Lung (tissue), 12 donors: ENCODE data around the gene ABHD14A. TPM values are rescaled to one million over a fixed set of nuclear protein-coding genes. Genes with fewer than 3 reads are reported as not detected.

ENCODE experiments used
- ATAC-seq: fragments of 200-7000 bp; cut with Tn5 transposase; one replicate; pipeline ENCODE4 v1.9.1; 2020; ENCODE audit warnings: moderate number of reproducible peaks; ENCODE audit not compliant: insufficient read depth, low FRiP score
- DNase-seq, 3 donors: peaks; one replicate each; pipeline ENCODE4 v3.0.0-alpha.2; 2013 to 2017
- H3K27ac ChIP-seq, 2 donors: one replicate each; pipeline ENCODE4 v1.5.1; 2013; ENCODE audit warnings: mild to moderate bottlenecking in 2 of 2, moderate library complexity in 2 of 2, control low read depth in 1 of 2, inconsistent platforms in 1 of 2, low read depth in 1 of 2, low read length in 1 of 2
- H3K27me3 ChIP-seq, 3 donors: one replicate each; pipeline ENCODE4 v1.5.1; 2013; ENCODE audit warnings: low read length in 2 of 3; ENCODE audit not compliant: control insufficient read depth in 3 of 3, insufficient read depth in 3 of 3
- H3K36me3 ChIP-seq, 4 donors: one replicate each; pipeline ENCODE4 v1.5.1; 2013; ENCODE audit warnings: low read length in 4 of 4, mild to moderate bottlenecking in 1 of 4, moderate library complexity in 1 of 4; ENCODE audit not compliant: control insufficient read depth in 4 of 4, insufficient read depth in 4 of 4
- H3K4me1 ChIP-seq, 5 donors: one replicate each; pipeline ENCODE4 v1.5.1; 2013; ENCODE audit warnings: low read length in 5 of 5, mild to moderate bottlenecking in 2 of 5, moderate library complexity in 1 of 5; ENCODE audit not compliant: control insufficient read depth in 5 of 5, insufficient read depth in 5 of 5
- H3K4me3 ChIP-seq: one replicate; pipeline ENCODE4 v1.5.1; 2013; ENCODE audit warnings: mild to moderate bottlenecking, control low read depth, moderate library complexity
- H3K9ac ChIP-seq, 2 donors: one replicate each; pipeline ENCODE4 v1.5.1; 2013; ENCODE audit warnings: low read length in 2 of 2, control low read depth in 1 of 2; ENCODE audit not compliant: insufficient read depth in 1 of 2
- H3K9me3 ChIP-seq, 4 donors: one replicate each; pipeline ENCODE4 v1.5.1; 2013; ENCODE audit warnings: low read length in 3 of 4, mild to moderate bottlenecking in 1 of 4, moderate library complexity in 1 of 4; ENCODE audit not compliant: control insufficient read depth in 4 of 4, insufficient read depth in 3 of 4
- CTCF ChIP-seq: IDR thresholded peaks from 2 replicates; pipeline ENCODE4 v1.5.1; 2012; ENCODE audit warnings: mild to moderate bottlenecking; ENCODE audit errors: control extremely low read depth, extremely low read depth
- WGBS, 2 donors: extraction: QIAGEN DNeasy Blood & Tissue Kit; methylation state at CpG; one replicate each; pipeline ENCODE4 v1.1.7; 2013; 5-methylcytosine and 5-hydroxymethylcytosine counted together
- polyA plus RNA-seq, 2 donors: library from polyadenylated mRNA; stranded (reverse); fragments of 200-250 nt; gene quantifications; one replicate each; pipeline ENCODE4 v1.2.1, GENCODE V29; 2013
- total RNA-seq, 2 donors: library from RNA; depleted of rRNA in 1 of 2; stranded (reverse); fragments of >200 nt in 1 of 2; gene quantifications; one replicate each; pipeline ENCODE4 v1.2.1, GENCODE V29; 2014 to 2021
- donor health status: control.
- donor health status: control.
- donor health status: Bipolar disorder and iron deficiency.
- donor health status: healthy.
- donor health status: DM: yes; HTN: yes; CAD: no.

Gene ABHD14A
- total and polyA plus RNA-seq, 4 donors: 7.2 to 62.8 (median 21.8) TPM

DNA sequence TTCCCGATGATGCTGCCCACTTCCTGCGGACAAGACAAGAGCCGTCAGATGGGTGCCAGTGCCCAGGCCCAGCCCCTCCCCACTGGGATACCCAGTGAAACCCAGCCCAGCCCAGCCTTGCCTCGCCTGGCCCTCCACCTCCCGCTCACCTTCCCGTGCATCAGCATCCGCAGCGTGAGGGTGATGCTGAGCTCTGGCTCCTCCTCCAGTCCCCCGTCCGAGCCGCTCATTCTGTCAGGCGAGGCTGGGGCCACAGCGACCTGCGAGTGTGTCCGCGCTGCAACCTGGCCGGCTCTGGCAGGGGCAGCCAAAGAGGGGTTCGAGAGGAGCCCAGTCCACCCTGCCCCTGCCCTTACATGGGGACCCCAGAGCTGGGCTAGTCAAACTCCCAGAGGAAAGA is 13.9 kb upstream of the ABHD14A start:
- H3K9ac ChIP-seq: no peak overlapping the region
- ATAC-seq: no peak

DNA sequence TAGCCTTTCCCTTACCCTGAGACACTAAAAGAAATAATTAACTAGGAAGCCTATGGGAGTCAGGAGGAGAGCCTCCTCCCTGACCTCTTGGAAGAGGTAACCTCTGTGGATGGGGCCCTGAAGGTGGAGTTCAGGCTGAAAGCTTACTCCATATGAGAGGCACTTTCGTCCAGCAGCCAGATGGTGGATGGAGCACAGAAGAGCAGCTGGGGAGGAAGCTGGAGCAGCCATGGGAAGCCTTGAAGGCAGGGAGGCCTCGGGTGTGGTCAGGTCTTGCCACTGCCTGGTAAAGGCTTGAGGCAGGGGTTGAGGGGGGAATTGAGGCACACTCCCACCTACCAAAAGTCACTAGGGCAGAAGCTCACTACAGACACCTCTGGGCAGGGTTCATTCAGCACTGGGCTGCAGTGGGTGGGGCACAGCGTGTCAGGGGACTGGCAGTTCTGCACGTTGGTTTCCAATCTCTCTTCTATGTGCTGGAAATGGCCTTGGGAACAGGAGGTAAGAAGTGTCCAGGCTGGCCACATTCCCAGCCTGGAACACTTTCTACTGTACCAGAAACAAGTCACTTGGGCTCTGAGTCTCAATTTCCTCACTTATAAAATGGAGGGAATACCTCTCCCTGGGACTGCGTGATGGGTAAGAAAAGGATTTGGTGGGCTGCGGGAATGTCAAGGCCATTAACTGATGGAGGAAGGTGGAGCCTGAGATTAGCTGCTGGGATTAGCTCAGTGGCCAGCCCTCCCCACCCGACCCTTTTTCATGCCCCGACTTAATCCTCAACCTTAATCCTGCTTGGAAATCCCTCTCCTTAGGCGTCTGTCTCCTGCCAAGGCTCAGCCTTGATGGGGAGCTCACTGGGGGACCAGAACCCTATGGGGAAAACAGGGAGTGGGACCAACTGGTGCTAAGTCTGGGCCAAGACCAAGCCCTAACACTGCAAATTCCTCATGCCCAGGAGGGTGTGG is 13.0 kb upstream of the ABHD14A start:
- H3K27ac ChIP-seq: no peak overlapping the region
- DNase-seq: no peak
- ATAC-seq: no peak
- peaks cover 0 to 13% (median 3%) of the 10 kb centered on the region in 4 donors for H3K36me3 ChIP-seq
- H3K9ac ChIP-seq: no peak overlapping the region
- no peak for TF ChIP-seq CTCF
- peaks cover 3 to 27% (median 3%) of the 10 kb centered on the region in 5 donors for H3K4me1 ChIP-seq
- WGBS, 2 donors: 76 to 80% methylated on average over 9 of the region's 9 CpGs
- H3K27me3 ChIP-seq: no peaks in the 10 kb centered on the region
- no peaks in the 10 kb centered on the region for H3K9me3 ChIP-seq
- H3K4me3 ChIP-seq: no peak overlapping the region

More for the DNA sequence above, 13.9 kb upstream of the ABHD14A start:
- H3K36me3 ChIP-seq: peaks cover 0 to 13% (median 3%) of the 10 kb centered on the region in 4 donors
- H3K4me3 ChIP-seq: no peak overlapping the region
- DNase-seq: no peak
- no peaks in the 10 kb centered on the region for H3K27me3 ChIP-seq
- H3K27ac ChIP-seq: no peak overlapping the region
- H3K4me1 ChIP-seq: peaks cover 0 to 26% (median 4%) of the 10 kb centered on the region in 5 donors
- no peak for TF ChIP-seq CTCF
- no peaks in the 10 kb centered on the region for H3K9me3 ChIP-seq
- WGBS, 2 donors: 92 to 93% methylated on average over 18 of the region's 18 CpGs

DNA sequence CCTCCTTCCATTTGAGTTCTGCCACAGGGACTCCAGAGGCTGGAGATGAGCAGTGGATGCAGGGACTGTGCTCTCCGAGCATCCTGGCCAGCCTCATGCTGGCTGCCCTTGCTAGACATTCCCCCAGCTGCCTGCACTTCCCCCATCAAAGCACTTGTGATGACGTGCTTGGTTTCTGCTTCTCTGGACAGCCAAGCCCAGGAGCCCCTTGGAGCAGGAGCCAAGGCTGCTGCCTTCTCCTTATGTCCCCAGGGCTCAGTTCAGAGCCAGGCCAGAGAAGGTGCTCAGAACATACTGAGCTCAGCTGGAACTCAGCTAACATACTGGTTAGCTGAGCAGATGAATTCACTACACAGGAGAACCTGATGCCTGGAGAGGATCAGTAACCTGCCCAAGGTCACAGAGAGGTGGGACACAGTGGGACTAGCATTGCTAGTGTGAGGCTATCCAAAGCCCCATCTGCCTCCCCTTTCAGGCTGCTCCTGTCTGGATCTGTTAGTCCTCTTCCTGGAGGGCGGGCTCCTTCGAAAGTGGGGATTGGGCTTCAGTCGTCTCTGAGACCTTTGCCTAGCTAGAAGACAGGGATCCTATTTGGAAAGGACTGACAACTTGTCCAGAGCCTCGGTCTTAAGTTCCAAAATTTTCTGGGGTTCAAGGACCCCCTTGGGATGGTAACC is 11.9 kb upstream of the ABHD14A start:
- H3K4me3 ChIP-seq: no peak overlapping the region
- peaks cover 3 to 30% (median 4%) of the 10 kb centered on the region in 5 donors for H3K4me1 ChIP-seq
- ATAC-seq: no peak
- TF ChIP-seq CTCF: no peak
- H3K9me3 ChIP-seq: no peaks in the 10 kb centered on the region
- no peak overlapping the region for H3K9ac ChIP-seq
- DNase-seq: peak; percentile 63 to 69 (median 67)
- 81 to 82% methylated on average over 6 of the region's 6 CpGs for WGBS, 2 donors
- H3K27me3 ChIP-seq: no peaks in the 10 kb centered on the region
- H3K27ac ChIP-seq: no peak overlapping the region
- H3K36me3 ChIP-seq: peaks cover 0 to 13% (median 3%) of the 10 kb centered on the region in 4 donors
